ENCODE data around the gene RNF7. TPM values are rescaled to one million over a fixed set of nuclear protein-coding genes. Genes with fewer than 3 reads are reported as not detected.
A peak's percentile ranks its signal among the peaks of the same experiment; 100 is the strongest.

RNF7 gene
- polyA plus RNA-seq, 3 donors: 92.2 to 206 (median 187) TPM

DNA sequence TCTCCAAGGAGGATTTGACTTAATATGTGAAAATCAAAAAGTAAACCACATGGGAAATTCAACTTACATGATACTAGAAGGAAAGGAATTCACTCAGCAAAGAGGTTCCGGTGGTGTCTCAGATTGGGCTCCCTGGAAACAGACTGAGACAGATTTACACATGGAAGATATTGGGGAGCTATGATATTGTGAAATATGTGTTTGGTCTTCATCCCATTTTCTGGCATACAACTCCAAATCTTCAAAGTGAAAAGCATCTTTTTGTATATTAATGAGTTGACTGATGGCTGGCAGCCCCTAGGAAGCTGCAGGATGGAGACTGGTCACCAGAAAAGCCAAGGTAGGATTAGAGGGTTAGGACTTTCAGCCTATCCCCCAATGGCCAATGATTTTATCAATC lies 54.4 kb downstream of the RNF7 start:
- no peaks in the 10 kb centered on the region for H3K36me3 Mint-ChIP-seq
- no peaks in the 10 kb centered on the region for H3K9me3 ChIP-seq (replicated peaks in 1 of 2; ENCODE audit: control insufficient read depth in 1 of 2, insufficient read depth in 1 of 2, low read length in 2 of 2)
- intact Hi-C loops (cut with micrococcal nuclease): loop anchor here (10.0 kb wide), 2 partner anchors 48 to 62 kb away; no protein-coding TSS in a partner anchor
- TF ChIP-seq, protein P1, sequence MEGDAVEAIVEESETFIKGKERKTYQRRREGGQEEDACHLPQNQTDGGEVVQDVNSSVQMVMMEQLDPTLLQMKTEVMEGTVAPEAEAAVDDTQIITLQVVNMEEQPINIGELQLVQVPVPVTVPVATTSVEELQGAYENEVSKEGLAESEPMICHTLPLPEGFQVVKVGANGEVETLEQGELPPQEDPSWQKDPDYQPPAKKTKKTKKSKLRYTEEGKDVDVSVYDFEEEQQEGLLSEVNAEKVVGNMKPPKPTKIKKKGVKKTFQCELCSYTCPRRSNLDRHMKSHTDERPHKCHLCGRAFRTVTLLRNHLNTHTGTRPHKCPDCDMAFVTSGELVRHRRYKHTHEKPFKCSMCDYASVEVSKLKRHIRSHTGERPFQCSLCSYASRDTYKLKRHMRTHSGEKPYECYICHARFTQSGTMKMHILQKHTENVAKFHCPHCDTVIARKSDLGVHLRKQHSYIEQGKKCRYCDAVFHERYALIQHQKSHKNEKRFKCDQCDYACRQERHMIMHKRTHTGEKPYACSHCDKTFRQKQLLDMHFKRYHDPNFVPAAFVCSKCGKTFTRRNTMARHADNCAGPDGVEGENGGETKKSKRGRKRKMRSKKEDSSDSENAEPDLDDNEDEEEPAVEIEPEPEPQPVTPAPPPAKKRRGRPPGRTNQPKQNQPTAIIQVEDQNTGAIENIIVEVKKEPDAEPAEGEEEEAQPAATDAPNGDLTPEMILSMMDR (IDR thresholded peaks at IDR 0.05): no peak
- peaks cover 0 to 4% (median 3%) of the 10 kb centered on the region in 7 donors for H3K9me3 Mint-ChIP-seq
- peaks cover 0 to 6% (median 2%) of the 10 kb centered on the region in 3 donors for H3K27me3 Mint-ChIP-seq (ENCODE audit: low read depth in 3 of 3)
- peaks cover 33% of the 10 kb centered on the region for H3K4me1 Mint-ChIP-seq
- H3K36me3 ChIP-seq (replicated peaks in 1 of 2; ENCODE audit: control insufficient read depth in 1 of 2, insufficient read depth in 2 of 2, low read length in 2 of 2): no peaks in the 10 kb centered on the region
- no peak overlapping the region for H3K9ac ChIP-seq (ENCODE audit: insufficient read depth, low read length, poor library complexity, severe bottlenecking)
- no peak for DNase-seq
- no peak overlapping the region for H3K4me3 Mint-ChIP-seq
- no peak overlapping the region for H3K27ac ChIP-seq (ENCODE audit: low read depth in 1 of 2, low read length in 2 of 2)
- H3K4me2 ChIP-seq (replicated peaks; ENCODE audit: extremely low read depth, low read length, poor library complexity, severe bottlenecking): no peak overlapping the region
- no peaks in the 10 kb centered on the region for H3K27me3 ChIP-seq (ENCODE audit: control insufficient read depth in 2 of 2, insufficient read depth in 2 of 2, low read length in 2 of 2)
- no peaks in the 10 kb centered on the region for H4K20me1 ChIP-seq (ENCODE audit: insufficient read depth, low read length)
- H3K4me1 ChIP-seq (ENCODE audit: control insufficient read depth in 1 of 2, insufficient read depth in 2 of 2, low read length in 2 of 2): peaks cover 18 to 23% of the 10 kb centered on the region in 2 donors
- H3K4me3 ChIP-seq (replicated peaks in 1 of 3; ENCODE audit: low read depth in 2 of 3, low read length in 3 of 3): no peak overlapping the region
- no peaks in the 10 kb centered on the region for H3K79me2 ChIP-seq (ENCODE audit: insufficient read depth, low read length)
- no CpG with 5 or more reads among the region's 1 CpG for WGBS (ENCODE audit: insufficient coverage)
- no peak overlapping the region for H3K27ac Mint-ChIP-seq
- H2AFZ ChIP-seq (ENCODE audit: insufficient read depth, low read depth, low read length, poor library complexity, severe bottlenecking): no peak overlapping the region

DNA sequence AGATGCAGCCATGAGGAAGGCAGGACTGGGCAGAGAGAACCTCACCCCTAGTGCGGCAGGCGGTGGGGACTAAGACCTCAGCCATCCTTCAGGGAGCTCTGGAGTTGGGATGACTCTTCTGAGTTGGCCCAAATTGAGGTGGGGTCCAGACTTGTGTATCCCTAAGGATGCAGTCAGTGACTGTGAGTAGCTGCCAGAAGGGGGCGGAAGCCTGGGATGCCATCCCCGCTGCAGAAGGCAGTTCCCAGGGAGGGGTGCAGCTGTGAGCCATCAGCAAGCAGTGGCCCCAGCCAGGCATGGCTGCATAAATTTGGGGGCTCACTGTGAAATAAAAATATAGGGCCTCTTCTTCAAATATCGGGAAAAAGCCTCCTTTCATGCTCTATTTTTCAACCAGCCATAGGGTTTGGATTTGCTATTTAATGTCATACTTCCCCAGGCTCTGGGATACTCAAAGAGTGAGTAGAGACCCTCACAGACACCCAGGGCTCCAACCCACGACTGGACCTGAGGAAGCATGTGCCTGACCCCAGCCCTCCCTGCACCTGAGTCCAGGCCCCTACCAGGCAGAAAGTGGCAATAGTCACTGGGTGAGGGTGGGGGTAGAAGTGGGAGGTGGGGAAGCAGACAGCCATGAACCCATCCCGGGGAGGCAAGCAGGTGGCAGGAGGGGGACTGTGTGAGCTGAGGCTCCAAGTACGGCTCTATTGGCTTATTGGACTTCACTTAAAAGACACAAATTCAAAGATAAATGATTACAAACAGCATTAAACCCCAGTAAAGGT lies 55.6 kb downstream of the RNF7 start:
- no peak overlapping the region for H2AFZ ChIP-seq (ENCODE audit: insufficient read depth, low read depth, low read length, poor library complexity, severe bottlenecking)
- intact Hi-C loops (cut with micrococcal nuclease): loop anchor here (10.0 kb wide), 2 partner anchors 49 to 61 kb away; no protein-coding TSS in a partner anchor

More for the DNA sequence above, 55.6 kb downstream of the RNF7 start:
- no peaks in the 10 kb centered on the region for H3K36me3 Mint-ChIP-seq
- H3K4me1 Mint-ChIP-seq: peaks cover 36% of the 10 kb centered on the region
- DNase-seq: no peak
- H3K27me3 ChIP-seq (ENCODE audit: control insufficient read depth in 2 of 2, insufficient read depth in 2 of 2, low read length in 2 of 2): no peaks in the 10 kb centered on the region
- H3K27ac Mint-ChIP-seq: peak overlapping the region in 1 of 7 donors; percentile 46
- no peak overlapping the region for H3K4me2 ChIP-seq (replicated peaks; ENCODE audit: extremely low read depth, low read length, poor library complexity, severe bottlenecking)
- 94% methylated on average over 3 of the region's 8 CpGs for WGBS (ENCODE audit: insufficient coverage)
- no peak overlapping the region for H3K4me3 ChIP-seq (replicated peaks in 1 of 3; ENCODE audit: low read depth in 2 of 3, low read length in 3 of 3)
- no peak overlapping the region for H3K9ac ChIP-seq (ENCODE audit: insufficient read depth, low read length, poor library complexity, severe bottlenecking)
- H3K4me1 ChIP-seq (ENCODE audit: control insufficient read depth in 1 of 2, insufficient read depth in 2 of 2, low read length in 2 of 2): peaks cover 28 to 30% of the 10 kb centered on the region in 2 donors
- TF ChIP-seq, protein P1 (IDR thresholded peaks at IDR 0.05): no peak
- no peaks in the 10 kb centered on the region for H3K79me2 ChIP-seq (ENCODE audit: insufficient read depth, low read length)
- peaks cover 0 to 4% (median 3%) of the 10 kb centered on the region in 7 donors for H3K9me3 Mint-ChIP-seq
- peaks cover 0 to 6% (median 2%) of the 10 kb centered on the region in 3 donors for H3K27me3 Mint-ChIP-seq (ENCODE audit: low read depth in 3 of 3)
- H4K20me1 ChIP-seq (ENCODE audit: insufficient read depth, low read length): no peaks in the 10 kb centered on the region
- no peaks in the 10 kb centered on the region for H3K9me3 ChIP-seq (replicated peaks in 1 of 2; ENCODE audit: control insufficient read depth in 1 of 2, insufficient read depth in 1 of 2, low read length in 2 of 2)
- H3K4me3 Mint-ChIP-seq: no peak overlapping the region
- no peaks in the 10 kb centered on the region for H3K36me3 ChIP-seq (replicated peaks in 1 of 2; ENCODE audit: control insufficient read depth in 1 of 2, insufficient read depth in 2 of 2, low read length in 2 of 2)
- no peak overlapping the region for H3K27ac ChIP-seq (ENCODE audit: low read depth in 1 of 2, low read length in 2 of 2)

Measured in CD14-positive monocyte (primary cell).